Measurements from ENCODE around the gene RSKR. TPM values are rescaled to one million over a fixed set of nuclear protein-coding genes. Genes with fewer than 3 reads are reported as not detected.
A peak's percentile ranks its signal among the peaks of the same experiment; 100 is the strongest.

Gene RSKR
- total RNA-seq, 1 experiment from 2014 or later: 21.7 TPM

GRCh38 chr17:28599311-28600184, 14.4 kb downstream of the RSKR start:
- intact Hi-C loops (cut with micrococcal nuclease; ENCODE audit: unreplicated experiment): no loop called here
- peaks cover 29% of the 10 kb centered on the region for H3F3A ChIP-seq (ENCODE audit: insufficient read depth, low read depth)
- peak in 1 of 2 experiments; percentile 76 for DNase-seq
- H4K20me1 ChIP-seq (ENCODE audit: insufficient read depth): no peaks in the 10 kb centered on the region
- H3K27ac ChIP-seq: peak overlapping the region; percentile 70
- peaks cover 17% of the 10 kb centered on the region for H3K79me2 ChIP-seq (ENCODE audit: low read depth)
- peaks cover 3% of the 10 kb centered on the region; the same call in 1 of the 2 replicates for H3K36me3 ChIP-seq (ENCODE audit: low read depth)
- no peaks in the 10 kb centered on the region for H3K9me2 ChIP-seq (ENCODE audit: insufficient read depth)
- peak overlapping the region; percentile 99 for H2AFZ ChIP-seq
- BruUV-seq (replicated peaks): TSS peak; percentile 86
- POLR2A ChIA-PET (ENCODE audit: unreplicated experiment): interaction anchor here (0.6 to 0.7 kb wide), 3 partner anchors 22 to 337 kb away, joined by 3 to 6 read pairs (median 3); no protein-coding TSS in a partner anchor
- peaks cover 17% of the 10 kb centered on the region for H3K4me1 ChIP-seq (replicated peaks; ENCODE audit: insufficient read depth)
- CTCF ChIA-PET: no interaction called here
- H3K27me3 ChIP-seq (ENCODE audit: insufficient read depth, low read depth): no peaks in the 10 kb centered on the region
- TF ChIP-seq CTCF (conservative IDR thresholded peaks at IDR 0.05) (no peak), EZH2 (IDR thresholded peaks at IDR 0.05; ENCODE audit: low read depth) (no peak)
- H3K4me3 ChIP-seq: peak overlapping the region; percentile 79
- peak overlapping the region; percentile 93 for H3K4me2 ChIP-seq
- no peaks in the 10 kb centered on the region for H3K9me3 ChIP-seq (ENCODE audit: insufficient read depth, low read depth)

- H4K20me1 ChIP-seq (ENCODE audit: insufficient read depth): no peaks in the 10 kb centered on the region
- no peaks in the 10 kb centered on the region for H3K9me2 ChIP-seq (ENCODE audit: insufficient read depth)
- H3K4me2 ChIP-seq: peak within 1 kb of the TSS; percentile 93
- H3K36me3 ChIP-seq (ENCODE audit: low read depth): peaks cover 3% of the 10 kb centered on the region; the same call in 1 of the 2 replicates
- H3K4me1 ChIP-seq (replicated peaks; ENCODE audit: insufficient read depth): peaks cover 17% of the 10 kb centered on the region
- intact Hi-C loops (cut with micrococcal nuclease; ENCODE audit: unreplicated experiment): no loop called here
- peak; percentile 87 to 93 for DNase-seq
- peaks cover 29% of the 10 kb centered on the region for H3F3A ChIP-seq (ENCODE audit: insufficient read depth, low read depth)
- POLR2A ChIA-PET (ENCODE audit: unreplicated experiment): interaction anchor here (0.7 kb wide), 1 partner anchor 338 kb away, joined by 3 read pairs; no protein-coding TSS in a partner anchor
- no peak for TF ChIP-seq EZH2 (IDR thresholded peaks at IDR 0.05; ENCODE audit: low read depth)
- H3K79me2 ChIP-seq (ENCODE audit: low read depth): peaks cover 17% of the 10 kb centered on the region
- H3K9me3 ChIP-seq (ENCODE audit: insufficient read depth, low read depth): no peaks in the 10 kb centered on the region
- peak within 1 kb of the TSS; percentile 79 for H3K4me3 ChIP-seq
- H3K27ac ChIP-seq: peak within 1 kb of the TSS; percentile 70
- no peaks in the 10 kb centered on the region for H3K27me3 ChIP-seq (ENCODE audit: insufficient read depth, low read depth)
- no TSS peak for BruUV-seq (replicated peaks)
- CTCF ChIA-PET: no interaction called here
- H2AFZ ChIP-seq: peak within 1 kb of the TSS; percentile 99
Measured at GRCh38 chr17:28598799-28599310, 15.1 kb downstream of the RSKR start, which contains the start of gene SPAG5. SPAG5 (minus strand) TSS chr17:28599025; CDS start chr17:28598946, 79 bp downstream.

- CTCF ChIA-PET: no interaction called here
- H3K4me1 ChIP-seq (replicated peaks; ENCODE audit: insufficient read depth): peaks cover 17% of the 10 kb centered on the region
- H3K4me3 ChIP-seq: peak overlapping the region; percentile 79
- peak overlapping the region; percentile 99 for H2AFZ ChIP-seq
- peaks cover 29% of the 10 kb centered on the region for H3F3A ChIP-seq (ENCODE audit: insufficient read depth, low read depth)
- DNase-seq: peak in 1 of 2 experiments; percentile 7
- H3K9me2 ChIP-seq (ENCODE audit: insufficient read depth): no peaks in the 10 kb centered on the region
- intact Hi-C loops (cut with micrococcal nuclease; ENCODE audit: unreplicated experiment): no loop called here
- peak overlapping the region; percentile 8; the same call in 1 of the 2 replicates for H3K27ac ChIP-seq
- H3K9me3 ChIP-seq (ENCODE audit: insufficient read depth, low read depth): no peaks in the 10 kb centered on the region
- TSS peak; percentile 66 for BruUV-seq (replicated peaks)
- H3K27me3 ChIP-seq (ENCODE audit: insufficient read depth, low read depth): no peaks in the 10 kb centered on the region
- peak overlapping the region; percentile 93 for H3K4me2 ChIP-seq
- H3K36me3 ChIP-seq (ENCODE audit: low read depth): peaks cover 3% of the 10 kb centered on the region; the same call in 1 of the 2 replicates
- peaks cover 17% of the 10 kb centered on the region for H3K79me2 ChIP-seq (ENCODE audit: low read depth)
- no peaks in the 10 kb centered on the region for H4K20me1 ChIP-seq (ENCODE audit: insufficient read depth)
- TF ChIP-seq EZH2 (IDR thresholded peaks at IDR 0.05; ENCODE audit: low read depth) (no peak), CTCF (conservative IDR thresholded peaks at IDR 0.05) (no peak)
- POLR2A ChIA-PET (ENCODE audit: unreplicated experiment): no interaction called here
Measured at GRCh38 chr17:28598389-28598788, 15.6 kb downstream of the RSKR start.

All from PC-9 (cell line).